Measurements from ENCODE around the gene ABLIM1.

- TF ChIP-seq TP53 (CRISPR knock-in tag; conservative IDR thresholded peaks at IDR 0.05) (no peak), ZNF224 (CRISPR knock-in tag; IDR thresholded peaks at IDR 0.05) (no peak), HOXA3 (CRISPR knock-in tag; IDR thresholded peaks at IDR 0.05) (no peak), NFKB2 (CRISPR knock-in tag; IDR thresholded peaks at IDR 0.05; ENCODE audit: borderline replicate concordance) (no peak), ZBTB33 (CRISPR knock-in tag; IDR thresholded peaks at IDR 0.05) (no peak), ESRRA (CRISPR knock-in tag; IDR thresholded peaks at IDR 0.05; ENCODE audit: low read depth) (no peak), CTCF (CRISPR knock-in tag; IDR thresholded peaks at IDR 0.05) (no peak), ELK4 (CRISPR knock-in tag; IDR thresholded peaks at IDR 0.05; ENCODE audit: borderline replicate concordance) (no peak), ZFX (CRISPR knock-in tag; IDR thresholded peaks at IDR 0.05; ENCODE audit: low read depth) (no peak), ZNF780A (CRISPR knock-in tag; IDR thresholded peaks at IDR 0.05) (no peak), MIXL1 (CRISPR knock-in tag; IDR thresholded peaks at IDR 0.05) (no peak), BCLAF1 (IDR thresholded peaks at IDR 0.05) (no peak), ATF7 (IDR thresholded peaks at IDR 0.05) (no peak), ATF7 (CRISPR knock-in tag; IDR thresholded peaks at IDR 0.05) (no peak)
These were observed 259.3 kb downstream of the ABLIM1 start for GRCh38 chr10:114398587-114399331.

All from HepG2 (cell line).